ENCODE data around the gene NME2. TPM values are rescaled to one million over a fixed set of nuclear protein-coding genes. Genes with fewer than 3 reads are reported as not detected.
A peak's percentile ranks its signal among the peaks of the same experiment; 100 is the strongest.

Gene NME2
- total RNA-seq, 4 donors from 2014 or later, result 202 to 486 (median 387) TPM

GRCh38 chr17:51153210-51154072 lies 12.8 kb upstream of the NME2 start, which contains the start of gene NME1:
NME1 (plus strand) TSS chr17:51153559; CDS start chr17:51155655, 2,096 bp downstream.
- peak; percentile 96 to 98 for DNase-seq
- Histone ChIP-seq H3K9me3 (no peaks in the 10 kb centered on the region), H3K27me3 (no peaks in the 10 kb centered on the region), H3K27ac (peak within 1 kb of the TSS; percentile 88 to 95 (median 89)), H3K36me3 (no peaks in the 10 kb centered on the region), H3K4me1 (peaks cover 14 to 16% of the 10 kb centered on the region in 2 donors), H3K4me3 (replicated peaks in 1 of 3) (peak within 1 kb of the TSS; percentile 36 to 64 (median 40))
- TF ChIP-seq, protein P1, sequence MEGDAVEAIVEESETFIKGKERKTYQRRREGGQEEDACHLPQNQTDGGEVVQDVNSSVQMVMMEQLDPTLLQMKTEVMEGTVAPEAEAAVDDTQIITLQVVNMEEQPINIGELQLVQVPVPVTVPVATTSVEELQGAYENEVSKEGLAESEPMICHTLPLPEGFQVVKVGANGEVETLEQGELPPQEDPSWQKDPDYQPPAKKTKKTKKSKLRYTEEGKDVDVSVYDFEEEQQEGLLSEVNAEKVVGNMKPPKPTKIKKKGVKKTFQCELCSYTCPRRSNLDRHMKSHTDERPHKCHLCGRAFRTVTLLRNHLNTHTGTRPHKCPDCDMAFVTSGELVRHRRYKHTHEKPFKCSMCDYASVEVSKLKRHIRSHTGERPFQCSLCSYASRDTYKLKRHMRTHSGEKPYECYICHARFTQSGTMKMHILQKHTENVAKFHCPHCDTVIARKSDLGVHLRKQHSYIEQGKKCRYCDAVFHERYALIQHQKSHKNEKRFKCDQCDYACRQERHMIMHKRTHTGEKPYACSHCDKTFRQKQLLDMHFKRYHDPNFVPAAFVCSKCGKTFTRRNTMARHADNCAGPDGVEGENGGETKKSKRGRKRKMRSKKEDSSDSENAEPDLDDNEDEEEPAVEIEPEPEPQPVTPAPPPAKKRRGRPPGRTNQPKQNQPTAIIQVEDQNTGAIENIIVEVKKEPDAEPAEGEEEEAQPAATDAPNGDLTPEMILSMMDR (IDR thresholded peaks at IDR 0.05), result peak; percentile 39 to 94 (median 78)
- peak in 1 of 2 donors; percentile 48 for TF ChIP-seq POLR2A (IDR thresholded peaks at IDR 0.05)
- intact Hi-C loops (cut with DNase I), result loop anchor here (5.0 kb wide), 1 partner anchor 151 kb away; no protein-coding TSS in a partner anchor
- 0% methylated on average over 60 of the region's 60 CpGs for WGBS, 2 donors

DNA sequence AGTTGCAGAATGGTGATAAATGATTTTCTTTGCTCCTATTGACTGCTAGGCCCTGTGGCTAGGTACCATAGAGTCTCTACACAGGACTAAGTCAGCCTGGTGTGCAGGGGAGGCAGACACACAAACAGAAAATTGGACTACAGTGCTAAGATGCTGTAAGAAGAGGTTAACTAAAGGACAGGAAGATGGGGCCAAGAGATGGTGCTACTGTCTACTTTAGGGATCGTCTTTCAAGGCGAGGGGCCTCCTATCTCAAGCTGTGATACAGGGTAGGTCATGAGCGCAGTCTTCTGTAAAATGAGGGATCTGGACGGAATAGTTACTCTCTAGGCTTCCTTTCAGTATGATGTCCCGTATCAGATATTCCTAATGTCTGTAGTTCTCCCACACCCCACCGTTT lies 12.0 kb upstream of the NME2 start:
- Histone ChIP-seq H3K27me3 (no peaks in the 10 kb centered on the region), H3K4me3 (replicated peaks in 1 of 3) (peak overlapping the region in 2 of 3 donors; percentile 36 to 40), H3K27ac (peak overlapping the region in 1 of 3 donors; percentile 88), H3K4me1 (peaks cover 14 to 16% of the 10 kb centered on the region in 2 donors), H3K9me3 (no peaks in the 10 kb centered on the region), H3K36me3 (no peaks in the 10 kb centered on the region)
- DNase-seq, result no peak
- intact Hi-C loops (cut with DNase I), result loop anchor here (5.0 kb wide), 1 partner anchor 152 kb away; no protein-coding TSS in a partner anchor
- no peak for TF ChIP-seq POLR2A (IDR thresholded peaks at IDR 0.05)
- TF ChIP-seq, protein P1 (IDR thresholded peaks at IDR 0.05), result no peak
- 20 to 22% methylated on average over 6 of the region's 6 CpGs for WGBS, 2 donors

DNA sequence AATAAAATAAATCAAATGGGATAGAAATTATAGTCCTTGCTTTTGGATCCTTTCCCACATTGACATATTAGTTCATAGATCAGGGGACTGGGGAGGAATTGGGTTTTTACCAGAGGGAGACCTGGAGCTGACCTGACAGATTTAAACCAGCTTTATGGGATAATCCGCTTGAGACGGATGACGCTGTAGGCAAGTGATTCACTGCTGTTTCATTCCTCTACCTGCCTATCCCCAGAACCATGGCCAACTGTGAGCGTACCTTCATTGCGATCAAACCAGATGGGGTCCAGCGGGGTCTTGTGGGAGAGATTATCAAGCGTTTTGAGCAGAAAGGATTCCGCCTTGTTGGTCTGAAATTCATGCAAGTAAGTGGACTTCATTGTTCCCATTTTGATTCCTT lies 10.8 kb upstream of the NME2 start:
- no peaks in the 10 kb centered on the region for H3K9me3 ChIP-seq
- no peak for DNase-seq
- no peak overlapping the region for H3K4me3 ChIP-seq (replicated peaks in 1 of 3)
- intact Hi-C loops (cut with DNase I), result no loop called here
- WGBS, 2 donors, result 93 to 95% methylated on average over 8 of the region's 8 CpGs
- no peak overlapping the region for H3K27ac ChIP-seq
- no peaks in the 10 kb centered on the region for H3K36me3 ChIP-seq
- TF ChIP-seq POLR2A (IDR thresholded peaks at IDR 0.05), result no peak
- TF ChIP-seq, protein P1 (IDR thresholded peaks at IDR 0.05), result no peak
- H3K4me1 ChIP-seq, result peaks cover 14 to 16% of the 10 kb centered on the region in 2 donors
- H3K27me3 ChIP-seq, result no peaks in the 10 kb centered on the region

DNA sequence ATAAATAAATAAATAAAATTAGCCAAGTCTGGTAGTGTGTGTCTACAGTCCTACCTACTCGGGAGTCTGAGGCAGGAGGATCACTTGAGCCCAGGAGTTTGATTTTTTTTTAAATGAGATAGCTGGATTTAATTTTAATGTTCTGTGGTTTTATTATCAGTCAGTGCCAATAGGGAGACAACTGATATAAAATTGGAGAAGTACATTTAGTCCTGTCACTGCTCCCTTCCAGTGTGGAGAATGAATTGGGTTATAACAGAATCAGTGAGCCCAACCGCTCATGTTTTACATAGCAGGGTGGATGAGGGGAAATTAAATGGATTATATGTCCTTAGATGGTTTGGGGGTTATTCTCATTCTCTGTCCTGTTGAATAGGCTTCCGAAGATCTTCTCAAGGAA lies 6.6 kb upstream of the NME2 start:
- intact Hi-C loops (cut with DNase I), result no loop called here
- 94 to 96% methylated on average over 3 of the region's 3 CpGs for WGBS, 2 donors
- Histone ChIP-seq H3K36me3 (peaks cover 0 to 9% of the 10 kb centered on the region in 2 donors), H3K4me3 (replicated peaks in 1 of 3) (no peak overlapping the region), H3K27ac (no peak overlapping the region), H3K4me1 (peaks cover 0 to 2% of the 10 kb centered on the region in 2 donors), H3K9me3 (no peaks in the 10 kb centered on the region), H3K27me3 (no peaks in the 10 kb centered on the region)
- DNase-seq, result no peak
- TF ChIP-seq, protein P1 (IDR thresholded peaks at IDR 0.05), result no peak
- no peak for TF ChIP-seq POLR2A (IDR thresholded peaks at IDR 0.05)

GRCh38 chr17:51161541-51161940 lies 4.7 kb upstream of the NME2 start:
- Histone ChIP-seq H3K4me1 (peaks cover 7% of the 10 kb centered on the region in 2 donors), H3K36me3 (peaks cover 0 to 9% of the 10 kb centered on the region in 2 donors), H3K27ac (no peak overlapping the region), H3K9me3 (no peaks in the 10 kb centered on the region), H3K27me3 (no peaks in the 10 kb centered on the region), H3K4me3 (replicated peaks in 1 of 3) (no peak overlapping the region)
- intact Hi-C loops (cut with DNase I), result no loop called here
- no peak for DNase-seq
- TF ChIP-seq POLR2A (IDR thresholded peaks at IDR 0.05), result no peak
- TF ChIP-seq, protein P1 (IDR thresholded peaks at IDR 0.05), result no peak
- 80 to 93% methylated on average over 3 of the region's 3 CpGs for WGBS, 2 donors
